DMS114 treated with DMSO at 0.1 percent for 48 hours (cell line): ENCODE results near the gene NT5M.
"Not testable (repeated sequence)": the region's sequence is repeated elsewhere in the genome, so short reads cannot be mapped to it uniquely, and the experiment has no call there.

Source experiments
- DNase-seq: peaks from one replicate; lab custom pipeline; 2025; ENCODE audit not compliant: unreplicated experiment; lab: John Stamatoyannopoulos, UW

The NT5M gene

DNA sequence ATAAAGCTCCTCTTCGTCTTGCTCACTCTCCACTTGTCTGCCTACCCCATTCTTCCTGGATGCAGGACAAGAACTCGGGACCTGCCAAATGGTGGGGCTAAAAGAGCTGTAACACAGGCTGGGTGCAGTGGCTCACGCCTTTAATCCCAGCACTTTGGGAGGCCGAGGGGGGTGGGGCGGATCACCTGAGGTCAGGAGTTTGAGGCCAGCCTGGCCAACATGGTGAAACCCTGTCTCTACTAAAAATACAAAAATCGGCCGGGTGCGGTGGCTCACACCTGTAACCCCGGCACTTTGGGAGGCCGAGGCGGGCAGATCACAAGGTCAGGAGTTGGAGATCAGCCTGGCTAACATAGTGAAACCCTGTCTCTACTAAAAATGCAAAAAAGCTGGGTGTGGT lies 1.5 kb upstream of the NT5M start:
- DNase-seq, result not testable (repeated sequence)

DNA sequence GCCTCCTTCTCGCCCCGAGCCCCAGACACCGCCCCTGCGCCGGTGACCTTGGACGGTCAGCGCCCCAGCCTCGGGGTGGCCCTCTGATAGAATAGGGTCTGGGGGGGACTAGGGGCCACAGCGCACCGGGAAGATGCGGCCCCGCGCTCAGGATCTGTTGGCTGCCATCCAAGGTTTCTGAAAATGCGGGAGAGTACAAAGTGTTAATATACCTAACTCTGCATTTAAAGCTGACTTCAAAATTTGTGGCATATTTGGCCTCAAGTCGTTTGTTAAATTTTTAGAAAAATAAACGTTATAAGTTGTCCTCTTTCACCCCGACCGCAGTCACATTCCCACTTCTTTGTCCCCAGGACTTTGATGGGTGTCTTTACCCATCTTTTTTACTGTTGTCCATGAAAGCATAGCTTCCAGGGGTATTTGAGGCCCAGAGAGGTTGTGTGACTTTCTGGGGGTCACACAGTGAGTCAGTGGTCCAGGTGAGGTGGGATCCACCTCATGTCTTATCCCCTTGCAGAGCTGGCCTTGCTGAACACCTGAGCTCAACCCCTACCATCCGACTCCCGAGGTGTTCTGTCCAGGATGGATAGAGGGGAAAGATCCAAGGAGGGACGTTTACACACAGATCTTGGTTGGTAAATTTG lies 796 bp downstream of the NT5M start:
- DNase-seq, result no peak

DNA sequence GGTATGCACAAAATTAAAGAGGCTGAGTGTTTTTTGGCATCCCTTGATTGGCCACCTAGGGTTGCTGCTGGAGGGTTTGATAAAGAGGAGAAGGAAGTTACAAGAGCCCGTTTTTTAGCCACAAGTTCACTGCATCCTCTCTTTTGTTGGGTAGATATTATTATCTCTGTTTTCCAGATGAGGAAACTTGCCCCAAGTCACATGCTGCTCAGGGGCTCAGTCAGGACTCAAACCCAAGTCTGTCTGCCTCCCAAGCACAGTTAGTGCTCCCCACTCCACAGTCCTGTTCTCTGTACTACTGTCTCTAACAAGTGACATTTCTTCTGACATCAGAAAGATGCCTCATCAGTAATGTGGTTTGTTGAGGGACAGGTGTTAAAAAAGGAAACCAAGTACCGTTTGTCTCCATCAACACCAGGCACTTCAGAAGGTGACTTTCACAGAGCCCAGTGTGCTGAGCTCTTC lies 1.4 kb downstream of the NT5M start:
- DNase-seq, result no peak

DNA sequence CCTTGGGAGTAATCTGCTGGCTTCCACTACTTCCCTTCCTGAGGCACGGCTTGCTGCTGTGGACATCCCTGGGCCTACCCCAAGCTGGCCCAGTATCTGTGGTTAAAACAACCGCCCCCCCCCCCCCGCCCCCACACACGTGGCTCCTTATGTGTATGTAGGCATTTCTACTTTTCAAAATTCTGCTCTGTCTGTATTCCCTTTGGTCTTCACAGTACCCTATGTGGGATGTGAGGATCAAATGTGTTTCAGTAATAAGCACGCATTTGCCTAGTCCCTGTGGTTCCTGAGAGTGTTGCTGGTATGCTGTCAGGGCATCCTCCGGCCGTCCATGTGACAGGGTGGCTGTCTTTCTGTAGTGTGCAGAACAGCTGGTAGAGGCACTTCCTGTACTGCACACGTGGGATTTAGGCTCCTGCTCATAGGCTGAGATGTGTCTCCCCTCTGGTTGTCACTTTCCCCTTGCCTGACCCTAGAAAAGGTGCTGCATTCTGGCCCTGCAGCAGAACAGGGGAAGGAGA lies 2.2 kb downstream of the NT5M start:
- no peak for DNase-seq

DNA sequence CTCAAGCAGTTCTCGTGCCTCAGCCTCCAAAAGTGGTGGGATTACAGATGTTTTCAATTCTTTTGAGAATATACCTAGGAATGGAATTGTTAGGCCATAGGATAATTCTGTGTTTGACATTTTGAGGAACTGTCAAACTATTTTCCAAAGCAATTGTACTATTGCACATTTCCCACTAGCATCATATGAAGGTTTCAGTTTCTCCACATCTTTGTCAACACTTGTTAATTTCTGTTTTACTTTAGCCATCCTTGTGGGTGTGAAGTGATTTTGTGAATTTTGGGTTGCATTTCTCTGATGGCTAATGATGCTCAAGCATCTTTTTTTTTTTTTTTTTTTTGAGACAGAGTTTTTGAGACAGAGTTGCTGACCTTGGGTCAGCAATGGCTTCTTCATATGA lies 6.2 kb downstream of the NT5M start:
- no peak for DNase-seq

- no peak for DNase-seq
These were observed 10.3 kb downstream of the NT5M start for GRCh38 chr17:17313350-17313991.

DNA sequence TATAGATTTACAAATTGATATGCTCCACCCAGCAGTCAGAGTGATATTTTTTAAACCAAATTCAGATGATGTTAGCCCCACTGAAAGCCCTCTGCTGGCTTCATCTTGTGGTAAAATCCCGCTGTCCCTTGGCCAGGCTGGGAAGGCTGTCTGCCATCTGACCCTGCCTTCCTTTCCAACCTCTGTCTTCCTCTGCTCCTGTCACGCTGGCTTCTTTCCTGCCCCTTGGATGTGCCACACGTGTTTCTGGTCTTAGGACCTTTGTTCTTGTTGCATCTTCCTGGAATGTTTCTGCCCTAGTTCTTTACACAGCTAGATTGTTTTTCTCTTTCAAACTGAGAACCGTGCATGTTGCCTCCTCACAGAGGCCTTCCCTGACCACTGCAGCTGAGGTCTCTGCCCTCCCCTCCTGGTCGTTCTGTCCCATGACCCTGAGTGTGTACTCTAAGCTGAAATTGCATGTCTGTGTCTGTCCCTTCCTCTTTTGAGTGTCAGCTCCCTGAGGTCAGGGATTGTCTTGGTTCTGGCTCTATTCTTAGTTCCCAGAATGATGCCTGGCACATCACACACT lies 11.4 kb downstream of the NT5M start:
- no peak for DNase-seq

GRCh38 chr17:17315142-17315821 lies 12.1 kb downstream of the NT5M start:
- no peak for DNase-seq

DNA sequence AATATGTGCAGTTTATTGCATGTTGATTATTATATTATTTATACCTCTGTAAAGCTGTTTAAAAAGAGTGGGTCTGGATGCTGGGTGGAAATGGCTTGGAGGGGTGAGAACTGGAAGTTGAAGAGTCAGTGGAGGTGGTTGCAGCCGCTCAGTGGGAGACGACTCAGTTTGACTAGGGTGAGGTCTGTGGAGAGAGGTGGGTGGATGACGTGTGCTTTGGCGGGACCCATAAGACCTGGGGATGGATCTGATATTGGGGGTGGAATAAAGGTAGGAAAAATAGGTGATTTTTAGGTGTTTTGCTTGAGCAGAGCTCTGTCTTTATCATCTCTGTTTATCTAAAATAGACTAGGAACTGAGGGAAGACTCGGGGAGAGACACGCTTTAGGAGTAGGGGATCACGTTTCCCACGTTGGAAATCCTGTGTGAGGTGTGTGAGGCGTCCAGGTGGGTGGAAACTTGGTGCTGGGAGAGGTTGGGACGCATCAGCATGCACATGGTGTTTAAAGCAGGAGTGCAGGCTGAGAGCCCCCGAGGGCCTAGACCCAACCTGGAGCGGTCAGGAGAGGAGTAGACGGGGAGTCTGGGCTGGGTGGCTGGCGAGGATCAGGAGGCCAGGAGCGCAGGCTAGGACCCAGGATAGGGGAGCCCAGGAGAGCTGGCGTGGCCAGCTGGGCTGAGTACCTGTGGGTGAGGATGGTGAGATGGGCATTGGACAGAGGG lies 17.2 kb downstream of the NT5M start:
- no peak for DNase-seq

DNA sequence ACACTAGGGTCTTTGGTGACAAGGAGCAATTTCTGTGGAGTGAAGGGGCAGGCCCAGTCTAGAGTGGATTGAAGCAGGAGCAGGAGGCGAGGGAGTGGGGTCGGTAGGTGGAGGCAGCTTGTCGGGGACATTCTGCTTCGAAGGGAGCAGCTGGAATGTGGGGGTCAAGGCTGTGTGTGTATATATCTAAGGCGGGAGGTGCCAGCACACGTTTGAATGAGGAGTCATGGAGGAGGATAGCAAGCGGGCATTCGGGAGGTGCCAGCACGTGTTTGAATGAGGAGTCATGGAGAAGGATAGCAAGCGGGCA lies 17.7 kb downstream of the NT5M start:
- DNase-seq, result no peak

DNA sequence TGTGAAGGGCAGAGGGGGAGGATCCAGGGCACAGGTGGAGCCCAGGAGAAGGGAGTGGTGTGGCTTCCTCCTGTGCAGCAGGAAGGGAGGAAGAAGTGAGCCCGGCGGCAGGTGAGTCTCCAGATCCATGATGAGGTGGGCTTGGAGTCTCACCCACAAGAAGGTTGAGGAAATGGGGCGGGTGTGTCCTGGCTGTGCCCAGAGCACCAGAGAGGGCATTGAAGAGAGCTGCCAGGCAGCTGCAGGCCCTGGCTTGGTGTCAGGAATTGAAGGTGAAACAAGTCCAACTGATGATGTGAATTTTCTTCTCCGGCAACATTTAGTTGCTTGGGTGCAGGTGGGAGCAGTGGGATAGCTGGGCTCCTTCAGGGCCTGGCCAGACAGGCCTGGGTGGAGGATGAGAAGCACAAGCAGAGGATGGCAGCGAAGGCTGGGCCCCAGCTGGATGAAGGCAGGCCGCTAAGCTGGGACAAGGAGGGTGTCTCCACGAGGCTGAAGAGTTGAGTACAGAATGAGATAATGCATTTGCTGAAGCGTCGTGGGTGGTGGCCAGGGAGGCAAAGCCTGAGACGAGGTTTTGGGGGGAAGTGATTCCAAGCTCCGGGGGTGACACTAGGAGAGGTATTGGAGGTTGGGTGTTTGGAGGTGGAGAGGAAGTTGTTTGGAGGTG lies 18.3 kb downstream of the NT5M start:
- no peak for DNase-seq

- DNase-seq, result no peak
These were observed 19.6 kb downstream of the NT5M start for GRCh38 chr17:17322516-17323510.

GRCh38 chr17:17324616-17325015 lies 21.4 kb downstream of the NT5M start:
- DNase-seq, result no peak

DNA sequence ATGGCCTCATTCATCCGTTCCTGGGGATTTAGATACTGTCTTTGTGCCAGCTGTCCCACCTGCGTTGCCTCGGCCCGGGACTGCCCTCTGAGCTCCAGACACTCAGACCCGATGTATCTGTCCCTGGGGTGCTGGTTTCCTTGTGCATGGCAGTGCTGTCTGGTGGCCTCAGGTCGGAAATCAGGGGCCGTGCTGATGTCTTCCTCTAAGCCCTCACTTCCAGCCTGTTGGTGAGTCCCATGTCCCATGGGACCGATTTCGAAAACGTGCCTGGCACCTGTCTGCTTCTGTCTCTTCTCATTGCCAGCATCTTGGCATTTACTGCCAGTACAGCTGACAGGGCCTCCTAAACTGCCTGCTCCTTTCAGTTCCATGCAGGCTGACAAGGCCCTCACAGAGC lies 22.1 kb downstream of the NT5M start:
- DNase-seq, result no peak

GRCh38 chr17:17325816-17326215 lies 22.6 kb downstream of the NT5M start:
- no peak for DNase-seq

DNA sequence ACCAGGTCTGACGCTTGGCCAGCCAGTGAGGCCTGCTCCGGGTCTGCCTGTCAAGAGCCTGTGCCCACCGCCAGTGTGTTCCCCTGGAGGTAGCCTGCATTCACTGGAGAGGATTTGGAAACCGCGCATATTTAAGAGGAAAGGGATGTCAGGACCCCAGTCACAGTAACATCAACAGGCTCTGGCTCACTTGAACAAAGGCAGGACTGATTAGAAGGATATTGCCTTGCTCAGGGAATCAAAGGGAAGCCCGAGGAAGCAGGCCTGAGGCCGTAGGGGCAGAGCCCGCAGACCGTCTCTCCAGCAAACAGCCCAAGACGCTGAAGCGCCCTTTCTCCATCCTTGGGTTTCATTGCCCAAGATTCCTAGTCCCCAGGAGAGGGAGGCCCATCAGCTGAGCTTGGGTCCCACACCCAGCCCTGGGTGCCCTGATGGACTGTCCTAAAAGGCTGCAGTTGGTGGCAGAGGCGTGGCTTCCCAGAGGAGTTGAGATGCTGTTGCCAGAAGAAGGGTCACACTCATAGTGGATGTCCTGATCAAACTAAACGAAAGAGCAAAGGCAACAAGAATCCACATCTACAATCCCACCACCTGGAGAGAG lies 23.2 kb downstream of the NT5M start:
- DNase-seq, result no peak

DNA sequence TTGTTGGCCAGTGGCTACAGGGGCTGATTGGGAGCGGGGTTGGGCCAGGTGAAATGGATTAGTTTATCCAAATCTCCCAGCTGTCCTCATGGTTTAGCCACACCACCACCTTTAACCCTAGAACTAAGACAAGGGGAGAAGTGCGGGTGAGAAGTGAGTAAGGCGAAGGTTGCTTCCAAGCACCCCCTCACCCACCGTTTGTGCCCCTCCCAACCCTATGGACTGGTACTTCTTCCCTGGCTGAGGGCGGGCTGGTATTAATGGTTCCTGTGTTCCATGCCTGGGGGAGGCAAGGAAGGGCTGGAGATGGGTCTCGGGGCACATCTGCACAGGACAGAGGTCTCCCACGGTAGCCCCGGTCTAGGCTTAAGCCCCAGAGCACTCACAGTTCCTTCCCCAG lies 25.1 kb downstream of the NT5M start:
- no peak for DNase-seq

GRCh38 chr17:17341452-17341851 lies 38.3 kb downstream of the NT5M start:
- DNase-seq, result no peak

DNA sequence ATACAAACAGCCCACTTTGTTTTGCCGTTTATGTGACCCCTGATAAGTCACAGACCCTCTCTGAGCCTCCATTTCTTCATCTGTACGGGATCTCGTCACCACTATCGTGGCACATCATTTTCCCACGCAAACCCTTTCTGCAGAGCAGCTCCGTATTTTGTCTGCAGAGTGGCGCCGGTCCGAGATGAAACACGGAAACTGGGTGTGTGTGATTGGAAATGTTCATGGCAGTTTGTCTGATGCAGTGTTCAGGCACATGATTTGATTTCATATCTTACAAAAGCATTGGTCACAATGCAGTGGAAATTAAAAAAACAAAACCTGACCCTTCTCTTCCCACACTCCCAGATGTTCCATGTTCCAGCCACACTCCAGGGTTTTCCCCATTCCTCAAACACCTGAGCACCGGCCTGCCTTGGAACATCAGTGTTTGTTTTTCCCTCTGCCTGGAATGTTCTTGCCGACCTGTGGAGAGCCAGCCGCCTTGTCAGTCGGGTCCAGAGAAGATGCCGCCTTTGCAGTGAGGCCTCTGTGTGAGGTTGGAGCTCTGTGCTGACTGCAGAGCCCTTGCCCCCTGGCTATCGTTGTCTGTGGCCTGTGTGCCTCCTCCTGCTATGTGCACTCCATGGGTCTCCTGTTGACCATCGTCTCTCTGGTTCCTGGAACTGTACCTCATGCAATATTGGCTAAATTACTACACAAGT lies 39.2 kb downstream of the NT5M start:
- DNase-seq, result no peak
